GM12878 (cell line): ENCODE measurements around the gene DCTN2. TPM values are rescaled to one million over a fixed set of nuclear protein-coding genes. Genes with fewer than 3 reads are reported as not detected.

ENCODE experiments used
- ATAC-seq: fragments of 200-7000 bp; cut with Tn5 transposase; 3 replicates; pipeline ENCODE4 v1.9.1; 2020; ENCODE audit warnings: mild to moderate bottlenecking, moderate library complexity
- BruUV-seq: library from RNA; stranded (reverse); fragments of 400-500 nt; replicated peaks from 2 replicates; lab custom pipeline; 2021; lab: Mats Ljungman, UMichigan
- CTCF ChIA-PET: fragments of 300-600 bp; sonication (Branson Sonifier 250); formaldehyde crosslinking; extraction: SDS; loops from one replicate; lab custom pipeline; 2021; ENCODE audit warnings: inconsistent platforms; lab: Yijun Ruan, JAX
- POLR2A ChIA-PET: fragments of 350-600 bp; formaldehyde crosslinking; extraction: SDS; loops from one replicate; lab custom pipeline; 2021; ENCODE audit warnings: inconsistent platforms; lab: Charles Lee
- RAD21 ChIA-PET: fragments of 300-600 bp; sonication (Branson Sonifier 250); formaldehyde crosslinking; loops from one replicate; lab custom pipeline; 2023; ENCODE audit warnings: antibody characterized with exemption; ENCODE audit not compliant: unreplicated experiment; lab: Charles Lee
- SMC1A ChIA-PET: fragments of 300-600 bp; sonication (Branson Sonifier 250); formaldehyde crosslinking; loops from one replicate; lab custom pipeline; 2023; ENCODE audit not compliant: unreplicated experiment, uncharacterized antibody; lab: Charles Lee
- DNase-seq: peaks from one replicate; pipeline ENCODE4 v3.0.0-alpha.2; 2011; ENCODE audit warnings: low read depth, low spot score
- FAIRE-seq: peaks from 3 replicates; lab custom pipeline; 2011; peaks lifted over from hg19 to GRCh38; lab: Jason Lieb, UNC
- H2AFZ ChIP-seq: 2 replicates; pipeline ENCODE4 v1.6.0; 2011; ENCODE audit warnings: low read depth, low read length, control low read depth; ENCODE audit not compliant: control insufficient read depth
- H3K27ac ChIP-seq: 2 replicates; pipeline ENCODE4 v1.5.1; 2011; ENCODE audit warnings: control low read depth; ENCODE audit not compliant: control insufficient read depth, insufficient read depth
- H3K27me3 ChIP-seq, 2 experiments: replicated peaks in 1 of 2; 2 replicates each; pipeline versions ENCODE4 v1.6.0 to v1.6.1; 2011; ENCODE audit warnings: low read length in 1 of 2; ENCODE audit not compliant: control insufficient read depth in 2 of 2, insufficient read depth in 2 of 2
- H3K36me3 ChIP-seq, 2 experiments: 2 replicates each; pipeline ENCODE4 v1.5.1; 2011; ENCODE audit warnings: low read length in 1 of 2; ENCODE audit not compliant: control insufficient read depth in 2 of 2, insufficient read depth in 2 of 2
- H3K4me1 ChIP-seq: 2 replicates; pipeline ENCODE4 v1.6.1; 2011; ENCODE audit warnings: mild to moderate bottlenecking, low read length, moderate library complexity, mixed read lengths; ENCODE audit not compliant: control insufficient read depth, insufficient read depth
- H3K4me2 ChIP-seq: 2 replicates; pipeline ENCODE4 v1.6.0; 2011; ENCODE audit warnings: control low read depth; ENCODE audit not compliant: control insufficient read depth, insufficient read depth
- H3K4me3 ChIP-seq: fragments of 200-600 bp; sonication (generic); 2 replicates; pipeline ENCODE4 v1.5.1; 2016
- H3K79me2 ChIP-seq: 2 replicates; pipeline ENCODE4 v1.6.0; 2011; ENCODE audit warnings: low read length; ENCODE audit not compliant: control insufficient read depth, insufficient read depth
- H3K9ac ChIP-seq: 2 replicates; pipeline ENCODE4 v1.8.0; 2011; ENCODE audit warnings: low read length, control low read depth, mixed read lengths; ENCODE audit not compliant: control insufficient read depth, insufficient read depth
- H3K9me3 ChIP-seq: replicated peaks from 3 replicates; pipeline ENCODE4 v1.5.1; 2011; ENCODE audit warnings: mild to moderate bottlenecking, low read length; ENCODE audit not compliant: control insufficient read depth, insufficient read depth
- H4K20me1 ChIP-seq: 2 replicates; pipeline ENCODE4 v1.6.0; 2011; ENCODE audit not compliant: control insufficient read depth, insufficient read depth
- BACH1 ChIP-seq: fragments of 450-650 bp; IDR thresholded peaks from 2 replicates; pipeline ENCODE4 v1.6.1; 2017; ENCODE audit warnings: mild to moderate bottlenecking, borderline replicate concordance
- CBX5 ChIP-seq: sonication (generic); IDR thresholded peaks from 2 replicates; pipeline ENCODE4 v1.6.1; 2016; ENCODE audit warnings: low read depth, moderate library complexity, mild to moderate bottlenecking, inconsistent platforms
- CEBPB ChIP-seq, 2 experiments: fragments of 150-350 bp in 1 of 2; IDR thresholded peaks; 2 replicates each; pipeline ENCODE4 v1.6.1; 2012 to 2014; ENCODE audit warnings: low read depth in 2 of 2, low read length in 2 of 2, borderline replicate concordance in 1 of 2, inconsistent platforms in 1 of 2
- EP300 ChIP-seq, 2 experiments: fragments of 150-350 bp in 1 of 2; IDR thresholded peaks; 2 replicates each; pipeline ENCODE4 v1.6.1; 2011 to 2012; ENCODE audit warnings: low read depth in 2 of 2, low read length in 2 of 2, borderline replicate concordance in 1 of 2, improper control_type of control experiment in 1 of 2, inconsistent platforms in 1 of 2; ENCODE audit not compliant: control insufficient read depth in 1 of 2
- ETV6 ChIP-seq, 2 experiments: fragments of 450-650 bp in 1 of 2; IDR thresholded peaks in 1 of 2; conservative IDR thresholded peaks in 1 of 2; 2 replicates each; pipeline ENCODE4 v1.6.1; 2014; ENCODE audit warnings: antibody characterized with exemption in 1 of 2, borderline replicate concordance in 1 of 2, low read depth in 1 of 2, mild to moderate bottlenecking in 1 of 2, moderate library complexity in 1 of 2
- MYC ChIP-seq: IDR thresholded peaks from 2 replicates; pipeline ENCODE4 v1.6.1; 2011; ENCODE audit warnings: mild to moderate bottlenecking, low read length, moderate library complexity, inconsistent platforms; ENCODE audit not compliant: insufficient read depth, insufficient replicate concordance, insufficient read length, severe bottlenecking
- NFIC ChIP-seq: IDR thresholded peaks from 2 replicates; pipeline ENCODE4 v1.6.1; 2012; ENCODE audit warnings: low read depth, mild to moderate bottlenecking, inconsistent platforms, low read length, moderate library complexity
- NFXL1 ChIP-seq: fragments of 450-650 bp; IDR thresholded peaks from 2 replicates; pipeline ENCODE4 v1.6.1; 2017; ENCODE audit warnings: antibody characterized with exemption, mild to moderate bottlenecking, borderline replicate concordance
- NFYA ChIP-seq: IDR thresholded peaks from 2 replicates; pipeline ENCODE4 v1.6.1; 2011; ENCODE audit warnings: low read depth, mild to moderate bottlenecking, low read length, improper control_type of control experiment, borderline replicate concordance
- NR2C2 ChIP-seq: IDR thresholded peaks from 2 replicates; pipeline ENCODE4 v1.6.1; 2011; ENCODE audit warnings: borderline replicate concordance, low read depth; ENCODE audit not compliant: control insufficient read depth, insufficient read length
- PML ChIP-seq: IDR thresholded peaks from 2 replicates; pipeline ENCODE4 v1.6.1; 2012; ENCODE audit warnings: low read length, inconsistent platforms
- RAD21 ChIP-seq: IDR thresholded peaks from 2 replicates; pipeline ENCODE4 v1.6.1; 2011; ENCODE audit warnings: mild to moderate bottlenecking, low read depth, low read length, moderate library complexity; ENCODE audit not compliant: insufficient read depth
- STAT3 ChIP-seq: IDR thresholded peaks from 2 replicates; pipeline ENCODE4 v1.6.1; 2011; ENCODE audit warnings: low read depth, low read length, improper control_type of control experiment
- ZBTB11 ChIP-seq: fragments of 450-650 bp; formaldehyde crosslinking; IDR thresholded peaks from 2 replicates; pipeline ENCODE4 v1.5.0; 2022; ENCODE audit warnings: mild to moderate bottlenecking, missing genetic modification characterization
- ZZZ3 ChIP-seq: IDR thresholded peaks from 2 replicates; pipeline ENCODE4 v1.6.1; 2011; ENCODE audit warnings: low read depth; ENCODE audit not compliant: control insufficient read depth, insufficient read length
- WGBS: methylation state at CpG from one replicate; pipeline ENCODE4 v1.1.6; 2016; ENCODE audit warnings: low lambda C conversion rate; ENCODE audit not compliant: insufficient replicate concordance, insufficient coverage; ENCODE audit errors: missing lambda C conversion rate; 5-methylcytosine and 5-hydroxymethylcytosine counted together
- in situ Hi-C: fragments of 300-500 bp; cut with MboI; formaldehyde crosslinking; loops from 9 replicates; pipeline ENCODE4 v1.14.3; 2018; ENCODE audit warnings: mixed read lengths
- intact Hi-C: fragments of 100-400 bp; cut with micrococcal nuclease; formaldehyde crosslinking; loops from one replicate; pipeline ENCODE4 v1.14.2; 2022; ENCODE audit not compliant: unreplicated experiment
- polyA plus RNA-seq, 11 experiments: library from polyadenylated mRNA; depleted of rRNA in 4 of 11; unstranded in 6 of 11; stranded (reverse) in 5 of 11; fragments of >200 nt; fragmentation: Nextera tagmentation in 4 of 11; fragmentation: Illumina TruSeq in 1 of 11; extraction: Ambion mirVana in 4 of 11; extraction: Trizol in 1 of 11; gene quantifications; 1 replicate in 1 of 11; 2 replicates in 10 of 11; pipeline versions ENCODE4 v1.2.1 to v1.2.3, GENCODE V29; 2011 to 2016; ENCODE audit warnings: inconsistent platforms in 2 of 11, missing spikeins in 2 of 11, low read depth in 1 of 11
- total RNA-seq, 4 experiments: library from RNA; depleted of rRNA in 3 of 4; stranded (reverse); fragments of >200 nt in 3 of 4; fragmentation: Illumina TruSeq in 1 of 4; extraction: Trizol in 1 of 4; gene quantifications; 2 replicates each; pipeline versions ENCODE4 v1.2.1 to v1.2.3, GENCODE V29; 2013 to 2021
- TF ChIP-seq, protein P1 (sequence below): fragments of 450-650 bp; IDR thresholded peaks from 2 replicates; pipeline ENCODE4 v1.6.1; 2017; ENCODE audit warnings: mild to moderate bottlenecking, moderate library complexity

The DCTN2 gene
- total and polyA plus RNA-seq, 10 of the 15 experiments (the other 5 are each of a cell fraction or from before 2014, with no cell fraction given) = 32.3 to 171 (median 100) TPM

- Histone ChIP-seq H3K4me3 (no peak overlapping the region), H3K27me3 (no peaks in the 10 kb centered on the region), H4K20me1 (no peaks in the 10 kb centered on the region), H3K36me3 (no peaks in the 10 kb centered on the region), H3K9me3 (no peaks in the 10 kb centered on the region), H3K79me2 (no peaks in the 10 kb centered on the region), H3K9ac (no peak overlapping the region), H3K4me1 (no peaks in the 10 kb centered on the region), H3K27ac (no peak overlapping the region), H3K4me2 (no peak overlapping the region), H2AFZ (no peak overlapping the region)
- BruUV-seq = no TSS peak
- ChIA-PET CTCF (interaction anchor here (0.8 kb wide), 1 partner anchor 15 kb away, joined by 3 read pairs; no protein-coding TSS in a partner anchor), SMC1A (no interaction called here), RAD21 (interaction anchor here (0.9 kb wide), 1 partner anchor 23 kb away, joined by 3 read pairs; no protein-coding TSS in a partner anchor), POLR2A (interaction anchor here (0.6 kb wide), 1 partner anchor 41 kb away, joined by 3 read pairs; no protein-coding TSS in a partner anchor)
- in situ Hi-C loops (no loop called here), intact Hi-C loops (no loop called here)
- ATAC-seq (no peak), DNase-seq (no peak), FAIRE-seq (no peak)
- WGBS = 33% methylated on average over 5 of the region's 6 CpGs
- TF ChIP-seq ETV6 (conservative IDR thresholded peaks at IDR 0.05 in 1 of 2, IDR thresholded peaks at IDR 0.05 in 1 of 2; ENCODE audit: borderline replicate concordance in 1 of 2, low read depth in 1 of 2) (no peak), CEBPB (IDR thresholded peaks at IDR 0.05; ENCODE audit: borderline replicate concordance in 1 of 2, low read depth in 2 of 2, low read length in 2 of 2) (no peak), STAT3 (no peak), ZZZ3 (no peak), NFYA (no peak), ZBTB11 (CRISPR knock-in tag) (no peak), NFXL1 (no peak), NFIC (no peak), CBX5 (no peak), RAD21 (no peak), EP300 (IDR thresholded peaks at IDR 0.05; ENCODE audit: borderline replicate concordance in 1 of 2, control insufficient read depth in 1 of 2, low read depth in 2 of 2, low read length in 2 of 2) (no peak), PML (no peak), NR2C2 (no peak), BACH1 (no peak), MYC (no peak)
- TF ChIP-seq, protein P1, sequence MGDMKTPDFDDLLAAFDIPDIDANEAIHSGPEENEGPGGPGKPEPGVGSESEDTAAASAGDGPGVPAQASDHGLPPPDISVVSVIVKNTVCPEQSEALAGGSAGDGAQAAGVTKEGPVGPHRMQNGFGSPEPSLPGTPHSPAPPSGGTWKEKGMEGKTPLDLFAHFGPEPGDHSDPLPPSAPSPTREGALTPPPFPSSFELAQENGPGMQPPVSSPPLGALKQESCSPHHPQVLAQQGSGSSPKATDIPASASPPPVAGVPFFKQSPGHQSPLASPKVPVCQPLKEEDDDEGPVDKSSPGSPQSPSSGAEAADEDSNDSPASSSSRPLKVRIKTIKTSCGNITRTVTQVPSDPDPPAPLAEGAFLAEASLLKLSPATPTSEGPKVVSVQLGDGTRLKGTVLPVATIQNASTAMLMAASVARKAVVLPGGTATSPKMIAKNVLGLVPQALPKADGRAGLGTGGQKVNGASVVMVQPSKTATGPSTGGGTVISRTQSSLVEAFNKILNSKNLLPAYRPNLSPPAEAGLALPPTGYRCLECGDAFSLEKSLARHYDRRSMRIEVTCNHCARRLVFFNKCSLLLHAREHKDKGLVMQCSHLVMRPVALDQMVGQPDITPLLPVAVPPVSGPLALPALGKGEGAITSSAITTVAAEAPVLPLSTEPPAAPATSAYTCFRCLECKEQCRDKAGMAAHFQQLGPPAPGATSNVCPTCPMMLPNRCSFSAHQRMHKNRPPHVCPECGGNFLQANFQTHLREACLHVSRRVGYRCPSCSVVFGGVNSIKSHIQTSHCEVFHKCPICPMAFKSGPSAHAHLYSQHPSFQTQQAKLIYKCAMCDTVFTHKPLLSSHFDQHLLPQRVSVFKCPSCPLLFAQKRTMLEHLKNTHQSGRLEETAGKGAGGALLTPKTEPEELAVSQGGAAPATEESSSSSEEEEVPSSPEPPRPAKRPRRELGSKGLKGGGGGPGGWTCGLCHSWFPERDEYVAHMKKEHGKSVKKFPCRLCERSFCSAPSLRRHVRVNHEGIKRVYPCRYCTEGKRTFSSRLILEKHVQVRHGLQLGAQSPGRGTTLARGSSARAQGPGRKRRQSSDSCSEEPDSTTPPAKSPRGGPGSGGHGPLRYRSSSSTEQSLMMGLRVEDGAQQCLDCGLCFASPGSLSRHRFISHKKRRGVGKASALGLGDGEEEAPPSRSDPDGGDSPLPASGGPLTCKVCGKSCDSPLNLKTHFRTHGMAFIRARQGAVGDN = no peak
These were observed 21.8 kb upstream of the DCTN2 start for GRCh38 chr12:57568838-57569237.
